ENCODE results near the gene PADI3.

GRCh38 chr1:17280436-17280835 lies 31.5 kb downstream of the PADI3 start:
- TF ChIP-seq GATA2 (IDR thresholded peaks at IDR 0.05; ENCODE audit: low read depth, low read length) (no peak), GATA3 (IDR thresholded peaks at IDR 0.05; ENCODE audit: low read depth, low read length) (no peak)

All from SH-SY5Y (cell line).